ENCODE measurements around the gene RTL9. TPM values are rescaled to one million over a fixed set of nuclear protein-coding genes. Genes with fewer than 3 reads are reported as not detected.
A peak's percentile ranks its signal among the peaks of the same experiment; 100 is the strongest.
"Not testable (repeated sequence)": the region's sequence is repeated elsewhere in the genome, so short reads cannot be mapped to it uniquely, and the experiment has no call there.

RTL9 gene
- total RNA-seq (2014; rRNA removed; shearing (Covaris generic)): 0.13 and 0.35 TPM in 2 replicates
- 0.38 and 0.45 TPM in 2 replicates for polyA plus RNA-seq (2015; cell fraction: cytosol; rRNA removed)
- 1.4 and 3.3 TPM in 2 replicates for polyA plus RNA-seq (2015; cell fraction: nucleus; rRNA removed)

DNA sequence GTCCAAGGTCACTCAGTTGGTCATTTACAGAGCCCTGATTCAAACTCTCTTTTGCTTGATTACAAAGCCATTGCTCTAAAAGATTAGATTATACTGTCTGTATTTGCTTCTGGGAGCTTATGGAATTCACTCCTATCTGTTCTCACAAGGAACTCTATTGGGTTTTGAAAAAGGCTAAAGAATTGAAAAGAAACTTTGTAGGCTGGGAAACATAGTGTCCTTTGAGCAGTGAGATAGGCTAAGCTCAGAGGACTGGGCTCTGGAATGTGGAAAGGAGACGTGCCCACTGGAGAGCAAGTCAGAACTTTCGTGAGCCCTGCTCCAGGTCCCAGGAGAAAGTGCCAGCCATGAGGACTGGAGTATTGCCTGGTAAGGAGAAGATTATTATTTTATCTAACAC, at the start of gene RTL9:
Gene RTL9 (plus strand): TSS at position 301 of the 400 bp plus-strand sequence. CDS start 91,770 bp downstream, outside the sequence.
- in situ Hi-C loops (cut with HindIII; ENCODE audit: low pct_unique_long_range_greater_than_20kb, low sequenced_read_pairs): no loop called here

DNA sequence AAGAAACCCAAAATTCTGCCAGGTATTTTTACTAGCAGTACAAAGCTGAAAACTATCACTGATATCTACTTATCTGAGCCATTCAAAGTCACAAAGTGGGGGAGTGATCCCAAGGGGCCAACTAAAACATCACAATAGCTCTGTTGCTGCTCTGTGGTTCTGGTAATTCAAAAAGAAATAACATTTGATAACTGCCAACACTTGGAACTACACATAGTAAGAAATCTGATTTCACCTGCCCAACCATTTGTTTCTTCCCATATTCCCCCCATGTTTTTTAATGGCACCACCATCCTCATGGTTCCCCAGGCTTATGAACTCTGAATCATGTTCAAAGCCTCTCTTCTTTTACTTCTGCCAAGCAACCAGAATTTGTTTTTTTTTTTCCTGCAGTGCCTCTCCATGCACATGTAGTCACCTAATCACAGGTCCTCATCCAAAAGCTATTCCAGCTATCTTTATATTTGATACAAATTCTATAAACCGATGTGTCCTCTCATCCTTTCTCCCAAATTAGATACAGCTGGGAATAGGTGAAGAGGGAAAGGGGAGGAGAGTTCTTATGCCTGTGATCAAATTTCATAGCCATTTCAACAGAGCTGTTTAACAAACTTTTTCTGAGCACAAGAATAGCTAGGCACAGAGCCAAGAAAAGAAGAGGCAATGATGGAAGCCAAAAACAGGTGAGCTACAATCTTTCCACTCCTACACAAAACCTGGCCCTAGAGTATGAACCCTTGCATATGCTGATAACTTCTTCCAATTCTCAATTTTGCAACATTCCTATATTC, 48.5 kb upstream of the RTL9 start:
- DNase-seq (ENCODE audit: low read depth, low spot score): no peak
- in situ Hi-C loops (cut with HindIII; ENCODE audit: low pct_unique_long_range_greater_than_20kb, low sequenced_read_pairs): no loop called here

More for the DNA sequence above, at the start of gene RTL9:
- no peak for DNase-seq (ENCODE audit: low read depth, low spot score)

DNA sequence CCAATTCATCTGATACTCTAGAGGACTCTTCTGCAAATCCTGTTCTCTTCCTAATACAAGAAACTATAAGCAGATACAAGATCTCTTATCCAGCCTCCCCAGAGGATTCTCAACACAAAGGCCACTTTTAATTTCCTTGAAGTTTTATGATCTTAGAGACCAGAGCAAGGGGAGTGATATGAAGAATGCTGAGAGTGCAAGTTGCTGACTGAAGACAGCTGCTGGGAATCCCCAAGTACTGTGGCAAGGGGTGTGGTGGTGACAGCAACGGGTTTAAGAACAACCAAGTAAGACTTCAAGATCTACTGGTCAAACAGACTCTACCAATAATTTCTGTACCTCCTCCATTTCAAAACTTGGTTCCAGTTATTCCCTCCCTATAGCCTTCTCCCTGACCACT, 47.8 kb upstream of the RTL9 start:
- DNase-seq (ENCODE audit: low read depth, low spot score): peak; percentile 26
- in situ Hi-C loops (cut with HindIII; ENCODE audit: low pct_unique_long_range_greater_than_20kb, low sequenced_read_pairs): no loop called here

- in situ Hi-C loops (cut with HindIII; ENCODE audit: low pct_unique_long_range_greater_than_20kb, low sequenced_read_pairs): no loop called here
Observed at GRCh38 chrX:110311437-110312230, 47.0 kb upstream of the RTL9 start.

GRCh38 chrX:110315551-110315950, 43.1 kb upstream of the RTL9 start:
- in situ Hi-C loops (cut with HindIII; ENCODE audit: low pct_unique_long_range_greater_than_20kb, low sequenced_read_pairs): no loop called here
- no peak for DNase-seq (ENCODE audit: low read depth, low spot score)

More at GRCh38 chrX:110311437-110312230, 47.0 kb upstream of the RTL9 start:
- DNase-seq (ENCODE audit: low read depth, low spot score): no peak

DNA sequence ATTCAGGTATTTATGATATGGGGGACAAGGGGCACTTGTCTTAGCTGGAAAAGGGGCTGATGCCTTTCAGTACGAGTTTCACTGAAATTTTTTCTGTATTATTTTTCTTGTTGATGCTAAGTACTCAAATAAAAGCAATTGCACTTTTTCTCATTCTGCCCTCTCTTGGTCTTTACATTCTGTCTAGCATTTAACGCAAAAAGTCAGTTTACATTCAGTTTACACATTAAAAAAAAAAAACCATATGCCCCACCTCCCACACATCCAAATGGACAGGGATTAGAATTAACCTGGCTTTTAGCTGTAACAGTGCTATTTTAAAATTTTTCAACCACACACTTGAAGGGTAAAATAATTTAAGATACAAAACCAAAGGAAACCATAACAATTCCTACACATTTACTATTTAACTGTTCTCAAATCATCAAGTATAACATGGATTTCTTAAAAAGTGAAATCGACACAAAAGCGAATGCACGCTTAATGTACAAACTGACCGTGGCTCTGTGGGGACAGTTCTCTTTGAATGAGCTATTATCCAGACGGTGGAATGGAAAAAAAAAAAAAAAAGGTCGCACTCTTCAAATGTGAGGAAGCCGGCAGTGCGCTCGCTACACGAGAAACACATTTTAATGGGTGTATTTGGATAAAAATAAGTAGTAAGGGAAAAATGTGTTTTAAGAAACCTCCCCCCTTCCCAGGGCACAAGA, 42.1 kb upstream of the RTL9 start:
- in situ Hi-C loops (cut with HindIII; ENCODE audit: low pct_unique_long_range_greater_than_20kb, low sequenced_read_pairs): no loop called here
- DNase-seq (ENCODE audit: low read depth, low spot score): peak; percentile 16

- in situ Hi-C loops (cut with HindIII; ENCODE audit: low pct_unique_long_range_greater_than_20kb, low sequenced_read_pairs): no loop called here
- no peak for DNase-seq (ENCODE audit: low read depth, low spot score)
Observed at GRCh38 chrX:110317061-110317819, 41.4 kb upstream of the RTL9 start.

GRCh38 chrX:110317820-110318663, 40.6 kb upstream of the RTL9 start, which contains the start of gene AMMECR1:
AMMECR1 (minus strand) TSS chrX:110318085; CDS start chrX:110318071, 14 bp downstream.
- DNase-seq (ENCODE audit: low read depth, low spot score): peak; percentile 68
- in situ Hi-C loops (cut with HindIII; ENCODE audit: low pct_unique_long_range_greater_than_20kb, low sequenced_read_pairs): no loop called here

DNA sequence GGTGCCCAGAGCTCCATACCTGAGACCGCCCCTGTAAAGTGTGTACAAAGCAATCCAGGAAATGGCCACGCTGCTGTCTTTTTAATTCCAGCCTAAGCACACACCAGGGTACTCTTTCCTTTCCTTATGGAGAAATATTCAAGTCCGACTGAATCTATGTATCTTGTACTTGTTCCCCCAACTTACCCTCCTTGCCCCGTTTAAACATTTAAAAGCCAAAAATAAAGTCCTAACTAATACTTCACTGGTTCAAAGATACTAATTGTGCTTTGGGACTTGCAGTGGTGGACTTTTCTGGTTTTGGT, 40.0 kb upstream of the RTL9 start:
- DNase-seq (ENCODE audit: low read depth, low spot score): no peak
- in situ Hi-C loops (cut with HindIII; ENCODE audit: low pct_unique_long_range_greater_than_20kb, low sequenced_read_pairs): no loop called here

- in situ Hi-C loops (cut with HindIII; ENCODE audit: low pct_unique_long_range_greater_than_20kb, low sequenced_read_pairs): no loop called here
- no peak for DNase-seq (ENCODE audit: low read depth, low spot score)
Observed at GRCh38 chrX:110320381-110320987, 38.2 kb upstream of the RTL9 start.

- no peak for DNase-seq (ENCODE audit: low read depth, low spot score)
- in situ Hi-C loops (cut with HindIII; ENCODE audit: low pct_unique_long_range_greater_than_20kb, low sequenced_read_pairs): no loop called here
Observed at GRCh38 chrX:110321081-110321480, 37.6 kb upstream of the RTL9 start.

DNA sequence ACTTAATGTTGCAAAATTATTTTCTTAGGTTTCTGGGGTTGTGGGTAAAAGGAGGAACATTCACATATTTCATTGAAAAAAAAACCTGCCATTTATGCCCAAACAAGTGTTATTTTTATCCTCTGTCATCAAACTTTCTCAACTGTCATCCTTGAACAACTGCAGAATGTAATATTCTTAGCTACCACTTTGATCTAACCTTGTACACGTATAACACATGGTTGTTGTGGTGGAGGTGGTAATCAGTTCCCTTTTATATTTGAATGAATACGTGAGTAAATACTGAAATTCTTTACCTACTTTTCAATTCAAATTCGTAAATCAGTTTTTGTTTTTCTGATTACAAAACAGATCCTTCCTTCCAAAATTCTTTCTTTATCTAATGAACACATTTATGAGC, 37.0 kb upstream of the RTL9 start:
- in situ Hi-C loops (cut with HindIII; ENCODE audit: low pct_unique_long_range_greater_than_20kb, low sequenced_read_pairs): no loop called here
- DNase-seq (ENCODE audit: low read depth, low spot score): no peak

DNA sequence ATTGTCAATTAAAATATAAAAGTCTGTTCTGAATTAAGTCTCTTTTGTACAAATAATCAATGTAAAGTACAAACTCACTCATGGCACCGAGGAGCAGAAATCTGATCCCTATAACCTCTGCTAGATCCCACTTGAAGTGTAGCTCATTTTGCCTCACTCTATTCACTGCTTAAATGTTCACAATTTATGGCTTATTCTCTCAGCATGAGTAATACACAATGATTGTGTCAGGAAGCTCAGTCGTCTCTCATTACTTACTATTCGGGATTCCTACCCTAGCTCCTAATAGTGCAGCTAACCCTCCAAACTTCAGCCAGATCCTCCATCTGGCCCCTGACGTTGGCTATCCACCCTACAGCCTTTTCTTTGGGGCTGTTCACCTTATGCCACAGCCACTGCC, 36.0 kb upstream of the RTL9 start:
- in situ Hi-C loops (cut with HindIII; ENCODE audit: low pct_unique_long_range_greater_than_20kb, low sequenced_read_pairs): no loop called here
- DNase-seq (ENCODE audit: low read depth, low spot score): no peak

DNA sequence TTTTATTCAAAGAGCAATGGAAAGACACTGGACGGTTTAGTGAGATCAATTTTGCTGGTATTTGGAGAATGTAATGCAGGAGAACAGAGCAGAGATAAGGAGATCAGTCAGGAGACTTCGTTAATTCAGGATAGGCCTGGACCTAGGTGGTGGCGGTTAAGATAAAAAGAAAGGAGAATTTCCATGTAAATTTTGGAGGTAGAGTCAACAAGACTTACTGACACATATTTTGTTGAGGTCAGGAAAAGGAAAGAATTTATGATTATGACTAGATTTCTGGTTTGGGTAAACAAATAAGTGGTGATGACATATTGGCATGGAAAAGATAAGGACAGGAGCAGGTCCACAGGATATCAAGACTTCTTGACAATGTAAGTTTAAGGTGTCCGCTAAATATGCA, 31.9 kb upstream of the RTL9 start:
- DNase-seq (ENCODE audit: low read depth, low spot score): no peak
- in situ Hi-C loops (cut with HindIII; ENCODE audit: low pct_unique_long_range_greater_than_20kb, low sequenced_read_pairs): no loop called here

GRCh38 chrX:110327336-110327735, 31.3 kb upstream of the RTL9 start:
- in situ Hi-C loops (cut with HindIII; ENCODE audit: low pct_unique_long_range_greater_than_20kb, low sequenced_read_pairs): no loop called here
- no peak for DNase-seq (ENCODE audit: low read depth, low spot score)

DNA sequence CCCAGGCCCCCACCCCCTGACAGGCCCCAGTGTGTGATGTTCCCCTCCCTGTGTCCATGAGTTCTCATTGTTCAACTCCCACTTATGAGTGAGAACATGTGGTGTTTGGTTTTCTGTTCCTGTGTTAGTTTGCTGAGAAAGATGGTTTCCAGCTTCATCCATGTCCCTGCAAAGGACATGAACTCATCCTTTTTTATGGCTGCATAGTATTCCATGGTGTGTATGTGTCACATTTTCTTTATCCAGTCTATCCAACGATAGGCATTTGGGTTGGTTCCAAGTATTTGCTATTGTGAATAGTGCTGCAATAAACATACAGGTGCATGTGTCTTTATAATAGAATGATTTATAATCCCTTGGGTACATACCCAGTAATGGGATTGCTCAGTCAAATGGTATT, 30.0 kb upstream of the RTL9 start:
- DNase-seq (ENCODE audit: low read depth, low spot score); in situ Hi-C loops (cut with HindIII; ENCODE audit: low pct_unique_long_range_greater_than_20kb, low sequenced_read_pairs): not testable (repeated sequence)

Data from SK-MEL-5 (cell line).